GM12875 (cell line): Measurements from ENCODE around the gene OSBPL2.

Experiments
- H3K4me3 ChIP-seq: one replicate; pipeline ENCODE4 v1.5.1; 2011; ENCODE audit warnings: low read depth, low read length, control low read depth
- TF ChIP-seq, protein P1 (sequence below): IDR thresholded peaks from 2 replicates; pipeline ENCODE4 v1.5.1; 2011; ENCODE audit warnings: low read depth, mild to moderate bottlenecking, control low read depth, inconsistent platforms, low read length, moderate library complexity, borderline replicate concordance; ENCODE audit not compliant: insufficient read depth

Gene OSBPL2

GRCh38 chr20:62201173-62202082 is 36.9 kb upstream of the OSBPL2 start:
- TF ChIP-seq, protein P1, sequence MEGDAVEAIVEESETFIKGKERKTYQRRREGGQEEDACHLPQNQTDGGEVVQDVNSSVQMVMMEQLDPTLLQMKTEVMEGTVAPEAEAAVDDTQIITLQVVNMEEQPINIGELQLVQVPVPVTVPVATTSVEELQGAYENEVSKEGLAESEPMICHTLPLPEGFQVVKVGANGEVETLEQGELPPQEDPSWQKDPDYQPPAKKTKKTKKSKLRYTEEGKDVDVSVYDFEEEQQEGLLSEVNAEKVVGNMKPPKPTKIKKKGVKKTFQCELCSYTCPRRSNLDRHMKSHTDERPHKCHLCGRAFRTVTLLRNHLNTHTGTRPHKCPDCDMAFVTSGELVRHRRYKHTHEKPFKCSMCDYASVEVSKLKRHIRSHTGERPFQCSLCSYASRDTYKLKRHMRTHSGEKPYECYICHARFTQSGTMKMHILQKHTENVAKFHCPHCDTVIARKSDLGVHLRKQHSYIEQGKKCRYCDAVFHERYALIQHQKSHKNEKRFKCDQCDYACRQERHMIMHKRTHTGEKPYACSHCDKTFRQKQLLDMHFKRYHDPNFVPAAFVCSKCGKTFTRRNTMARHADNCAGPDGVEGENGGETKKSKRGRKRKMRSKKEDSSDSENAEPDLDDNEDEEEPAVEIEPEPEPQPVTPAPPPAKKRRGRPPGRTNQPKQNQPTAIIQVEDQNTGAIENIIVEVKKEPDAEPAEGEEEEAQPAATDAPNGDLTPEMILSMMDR = no peak
- H3K4me3 ChIP-seq = no peak overlapping the region

GRCh38 chr20:62202083-62202395 is 36.3 kb upstream of the OSBPL2 start:
- TF ChIP-seq, protein P1 = no peak
- no peak overlapping the region for H3K4me3 ChIP-seq

DNA sequence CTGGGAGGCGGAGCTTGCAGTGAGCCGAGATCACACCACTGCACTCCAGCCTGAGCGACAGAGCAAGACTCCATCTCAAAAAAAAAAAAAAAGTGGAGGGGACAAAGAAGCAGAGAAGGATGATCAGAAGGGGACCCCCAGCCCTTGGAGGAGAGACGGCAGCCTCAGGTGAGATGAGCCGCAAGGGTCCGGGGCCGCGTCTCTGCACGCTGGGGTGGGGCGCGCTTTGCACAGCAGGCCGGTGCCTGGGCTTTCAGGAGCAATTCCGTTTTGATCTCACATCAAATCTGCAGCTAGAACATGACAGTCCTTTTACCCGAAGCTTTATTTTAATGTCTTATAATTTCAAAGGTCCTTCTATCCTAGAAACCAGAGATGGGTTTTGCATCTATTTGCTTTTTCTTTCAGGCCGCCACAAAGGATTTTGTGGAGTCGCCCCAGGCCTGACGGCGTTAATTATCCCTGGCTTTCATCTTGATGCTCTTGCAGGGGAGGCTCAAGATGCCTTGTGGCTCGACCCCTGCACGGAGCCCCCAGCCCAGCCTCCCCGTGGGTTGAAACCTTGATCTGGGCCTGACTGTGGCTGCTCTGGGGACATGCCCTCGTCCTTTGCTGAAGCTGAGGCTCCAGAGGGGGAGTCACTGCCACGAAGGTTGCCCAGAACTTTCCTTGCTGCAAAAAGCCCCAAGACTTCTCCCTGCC is 35.5 kb upstream of the OSBPL2 start:
- no peak overlapping the region for H3K4me3 ChIP-seq
- TF ChIP-seq, protein P1 = no peak

- no peak overlapping the region for H3K4me3 ChIP-seq
- TF ChIP-seq, protein P1 = no peak
Measured at GRCh38 chr20:62203378-62204030, 34.8 kb upstream of the OSBPL2 start.

GRCh38 chr20:62205618-62206387 is 32.5 kb upstream of the OSBPL2 start:
- TF ChIP-seq, protein P1 = no peak
- H3K4me3 ChIP-seq = no peak overlapping the region

- H3K4me3 ChIP-seq = no peak overlapping the region
- TF ChIP-seq, protein P1 = no peak
Measured at GRCh38 chr20:62206388-62206775, 31.9 kb upstream of the OSBPL2 start.
